GM12892 (cell line): Measurements from ENCODE around the gene NELL2.

Experiments used
- POLR2A ChIP-seq: IDR thresholded peaks from 2 replicates; pipeline ENCODE4 v1.6.1; 2011; ENCODE audit warnings: low read depth, low read length, control low read depth
- POLR2AphosphoS5 ChIP-seq: IDR thresholded peaks from 2 replicates; pipeline ENCODE4 v1.6.1; 2011; ENCODE audit warnings: low read depth, low read length, control low read depth
- TAF1 ChIP-seq: IDR thresholded peaks from 2 replicates; pipeline ENCODE4 v1.6.1; 2011; ENCODE audit warnings: low read depth, mild to moderate bottlenecking, control low read depth, low read length, borderline replicate concordance

DNA sequence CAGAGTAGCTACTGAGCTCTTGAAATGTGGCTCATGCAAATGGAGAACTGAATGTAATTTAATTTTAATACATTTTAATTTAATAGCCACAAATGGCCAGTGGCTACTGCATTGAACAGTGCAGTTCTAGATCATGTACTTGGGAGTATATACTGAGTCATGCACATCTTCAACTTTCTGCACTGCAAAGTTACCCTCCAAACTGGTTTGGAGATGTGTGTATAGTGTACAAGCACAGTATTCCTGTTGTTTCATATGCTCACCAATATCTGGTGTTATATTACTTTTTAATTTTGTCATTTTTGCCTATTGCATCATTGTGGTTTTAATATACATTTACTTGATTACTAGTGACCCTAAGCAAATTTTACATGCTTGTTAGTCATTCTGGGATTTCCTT, 372.8 kb downstream of the NELL2 start:
- TF ChIP-seq POLR2A (no peak), POLR2AphosphoS5 (no peak), TAF1 (no peak)
